ENCODE data around the gene PAWR.

Gene PAWR

DNA sequence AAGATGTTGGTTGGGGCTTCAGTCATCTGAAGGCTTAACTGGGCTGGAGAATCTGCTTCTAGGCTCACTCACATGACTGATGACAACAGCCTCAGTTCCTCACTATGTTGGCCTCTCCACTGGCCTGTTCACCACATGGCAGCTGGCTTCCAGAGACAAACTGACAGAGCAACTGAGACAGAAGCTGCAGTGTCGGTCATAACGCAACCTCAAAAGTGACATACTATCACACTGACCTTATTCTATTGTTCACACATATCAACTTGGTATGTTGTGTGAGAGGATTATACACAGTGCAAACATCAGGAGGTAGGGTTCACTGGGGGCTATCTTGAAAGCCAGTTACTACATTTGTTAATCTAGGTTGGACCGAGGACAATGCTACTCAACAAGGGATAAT is 92.9 kb downstream of the PAWR start:
- TF ChIP-seq CTCF (IDR thresholded peaks at IDR 0.05; ENCODE audit: control insufficient read depth, extremely low read depth, insufficient read depth), result no peak
- DNase-seq (ENCODE audit: low read depth), result no peak
- no peak overlapping the region for H3K4me3 ChIP-seq (ENCODE audit: low read depth, low read length)

- DNase-seq (ENCODE audit: low read depth), result no peak
- no peak overlapping the region for H3K4me3 ChIP-seq (ENCODE audit: low read depth, low read length)
- TF ChIP-seq CTCF (IDR thresholded peaks at IDR 0.05; ENCODE audit: control insufficient read depth, extremely low read depth, insufficient read depth), result no peak
Observed at GRCh38 chr12:79596719-79597350, 93.9 kb downstream of the PAWR start.

- H3K4me3 ChIP-seq (ENCODE audit: low read depth, low read length), result no peak overlapping the region
- DNase-seq (ENCODE audit: low read depth), result no peak
- no peak for TF ChIP-seq CTCF (IDR thresholded peaks at IDR 0.05; ENCODE audit: control insufficient read depth, extremely low read depth, insufficient read depth)
Observed at GRCh38 chr12:79595273-79595672, 95.5 kb downstream of the PAWR start.

DNA sequence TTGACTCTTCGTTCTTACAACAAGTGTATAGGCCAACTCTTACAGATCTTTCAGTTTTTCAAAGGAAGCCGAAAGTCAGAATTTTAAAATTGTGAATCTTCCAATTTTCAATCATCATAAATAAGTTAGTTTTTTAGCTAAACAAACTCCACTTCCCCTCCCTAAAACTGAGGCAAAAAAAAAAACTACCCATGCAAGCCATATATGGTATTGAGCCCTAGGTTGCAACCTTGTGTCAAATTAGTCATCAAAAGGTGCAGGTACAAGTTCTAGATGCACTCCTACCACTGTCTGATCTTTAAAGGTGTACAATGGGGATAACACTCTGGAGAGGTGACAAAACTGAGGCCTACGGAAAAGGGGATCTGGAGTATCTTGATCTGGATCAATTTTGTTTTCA is 97.9 kb downstream of the PAWR start:
- TF ChIP-seq CTCF (IDR thresholded peaks at IDR 0.05; ENCODE audit: control insufficient read depth, extremely low read depth, insufficient read depth), result no peak
- no peak for DNase-seq (ENCODE audit: low read depth)
- H3K4me3 ChIP-seq (ENCODE audit: low read depth, low read length), result no peak overlapping the region

DNA sequence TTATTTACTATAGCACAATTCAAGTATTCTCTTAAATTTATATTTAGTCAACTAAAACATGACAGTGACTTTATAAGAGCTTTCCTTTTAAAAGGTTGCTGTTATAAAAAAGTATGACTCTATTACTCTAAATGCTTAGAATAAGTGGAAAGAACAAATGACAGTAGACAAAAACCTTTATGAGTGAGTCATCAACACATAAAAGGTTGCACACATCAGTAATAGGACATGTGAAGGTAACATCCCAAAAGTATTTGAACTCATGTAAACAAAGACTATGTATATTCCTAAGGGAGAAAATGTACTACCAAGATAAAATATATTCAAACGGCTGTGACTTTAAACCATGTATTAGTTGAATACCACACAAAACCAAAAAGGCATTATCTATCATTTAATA is 98.8 kb downstream of the PAWR start:
- no peak for DNase-seq (ENCODE audit: low read depth)
- no peak for TF ChIP-seq CTCF (IDR thresholded peaks at IDR 0.05; ENCODE audit: control insufficient read depth, extremely low read depth, insufficient read depth)

GRCh38 chr12:79590751-79591150 is 100.0 kb downstream of the PAWR start:
- TF ChIP-seq CTCF (IDR thresholded peaks at IDR 0.05; ENCODE audit: control insufficient read depth, extremely low read depth, insufficient read depth), result no peak
- H3K4me3 ChIP-seq (ENCODE audit: low read depth, low read length), result no peak overlapping the region
- DNase-seq (ENCODE audit: low read depth), result no peak

More for the DNA sequence above, 98.8 kb downstream of the PAWR start:
- no peak overlapping the region for H3K4me3 ChIP-seq (ENCODE audit: low read depth, low read length)

DNA sequence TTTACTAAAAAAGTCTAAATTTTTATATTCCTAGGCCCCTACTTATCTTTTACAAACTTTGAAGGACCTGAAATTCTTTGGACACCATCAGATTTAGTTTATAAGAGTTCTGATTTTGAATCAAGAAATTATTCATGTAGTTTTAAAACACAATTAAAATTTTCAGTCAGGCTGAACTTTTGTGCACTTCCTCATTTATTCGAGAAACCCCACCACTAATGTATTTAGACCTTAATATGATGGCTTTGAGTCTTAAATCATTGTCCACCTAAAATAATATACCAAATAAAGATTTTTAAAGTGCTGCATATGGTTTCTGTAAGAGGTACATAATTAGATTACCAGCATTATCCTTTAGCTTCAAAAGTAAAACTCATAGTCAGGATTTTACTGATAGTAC is 103.4 kb downstream of the PAWR start:
- DNase-seq (ENCODE audit: low read depth), result no peak
- H3K4me3 ChIP-seq (ENCODE audit: low read depth, low read length), result no peak overlapping the region
- TF ChIP-seq CTCF (IDR thresholded peaks at IDR 0.05; ENCODE audit: control insufficient read depth, extremely low read depth, insufficient read depth), result no peak

Data from LNCaP clone FGC (cell line).